ENCODE measurements around the gene NALCN.

NALCN gene

GRCh38 chr13:101401196-101401595 lies 15.1 kb downstream of the NALCN start:
- Histone ChIP-seq H3K27ac (ENCODE audit: extremely low read depth, low read depth, low read length) (no peak overlapping the region), H3K4me3 (ENCODE audit: low read depth, low read length) (no peak overlapping the region), H3K36me3 (ENCODE audit: control insufficient read depth in 2 of 2, insufficient read depth in 1 of 2, low read length in 2 of 2) (no peaks in the 10 kb centered on the region), H3K9me3 (ENCODE audit: control insufficient read depth, insufficient read depth, low read depth, low read length) (no peaks in the 10 kb centered on the region), H3K4me1 (ENCODE audit: control insufficient read depth, insufficient read depth, low read length) (no peaks in the 10 kb centered on the region)
- ChIA-PET POLR2A (no interaction called here), CTCF (no interaction called here)
- TF ChIP-seq ZNF596 (tag by site-specific recombination; IDR thresholded peaks at IDR 0.05) (no peak), ZNF354C (tag by site-specific recombination; IDR thresholded peaks at IDR 0.05; ENCODE audit: borderline replicate concordance, low read depth) (no peak), ZNF26 (tag by site-specific recombination; IDR thresholded peaks at IDR 0.05) (no peak), ZSCAN18 (tag by site-specific recombination; IDR thresholded peaks at IDR 0.05) (no peak), MEIS1 (CRISPR knock-in tag; IDR thresholded peaks at IDR 0.05; ENCODE audit: borderline replicate concordance) (no peak), ZNF624 (tag by site-specific recombination; IDR thresholded peaks at IDR 0.05) (no peak)
- TF ChIP-seq, protein P1, sequence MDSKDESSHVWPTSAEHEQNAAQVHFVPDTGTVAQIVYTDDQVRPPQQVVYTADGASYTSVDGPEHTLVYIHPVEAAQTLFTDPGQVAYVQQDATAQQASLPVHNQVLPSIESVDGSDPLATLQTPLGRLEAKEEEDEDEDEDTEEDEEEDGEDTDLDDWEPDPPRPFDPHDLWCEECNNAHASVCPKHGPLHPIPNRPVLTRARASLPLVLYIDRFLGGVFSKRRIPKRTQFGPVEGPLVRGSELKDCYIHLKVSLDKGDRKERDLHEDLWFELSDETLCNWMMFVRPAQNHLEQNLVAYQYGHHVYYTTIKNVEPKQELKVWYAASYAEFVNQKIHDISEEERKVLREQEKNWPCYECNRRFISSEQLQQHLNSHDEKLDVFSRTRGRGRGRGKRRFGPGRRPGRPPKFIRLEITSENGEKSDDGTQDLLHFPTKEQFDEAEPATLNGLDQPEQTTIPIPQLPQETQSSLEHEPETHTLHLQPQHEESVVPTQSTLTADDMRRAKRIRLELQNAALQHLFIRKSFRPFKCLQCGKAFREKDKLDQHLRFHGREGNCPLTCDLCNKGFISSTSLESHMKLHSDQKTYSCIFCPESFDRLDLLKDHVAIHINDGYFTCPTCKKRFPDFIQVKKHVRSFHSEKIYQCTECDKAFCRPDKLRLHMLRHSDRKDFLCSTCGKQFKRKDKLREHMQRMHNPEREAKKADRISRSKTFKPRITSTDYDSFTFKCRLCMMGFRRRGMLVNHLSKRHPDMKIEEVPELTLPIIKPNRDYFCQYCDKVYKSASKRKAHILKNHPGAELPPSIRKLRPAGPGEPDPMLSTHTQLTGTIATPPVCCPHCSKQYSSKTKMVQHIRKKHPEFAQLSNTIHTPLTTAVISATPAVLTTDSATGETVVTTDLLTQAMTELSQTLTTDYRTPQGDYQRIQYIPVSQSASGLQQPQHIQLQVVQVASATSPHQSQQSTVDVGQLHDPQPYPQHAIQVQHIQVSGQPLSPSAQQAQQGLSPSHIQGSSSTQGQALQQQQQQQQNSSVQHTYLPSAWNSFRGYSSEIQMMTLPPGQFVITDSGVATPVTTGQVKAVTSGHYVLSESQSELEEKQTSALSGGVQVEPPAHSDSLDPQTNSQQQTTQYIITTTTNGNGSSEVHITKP (tag by site-specific recombination; IDR thresholded peaks at IDR 0.05), result no peak
- TF ChIP-seq, protein P2, sequence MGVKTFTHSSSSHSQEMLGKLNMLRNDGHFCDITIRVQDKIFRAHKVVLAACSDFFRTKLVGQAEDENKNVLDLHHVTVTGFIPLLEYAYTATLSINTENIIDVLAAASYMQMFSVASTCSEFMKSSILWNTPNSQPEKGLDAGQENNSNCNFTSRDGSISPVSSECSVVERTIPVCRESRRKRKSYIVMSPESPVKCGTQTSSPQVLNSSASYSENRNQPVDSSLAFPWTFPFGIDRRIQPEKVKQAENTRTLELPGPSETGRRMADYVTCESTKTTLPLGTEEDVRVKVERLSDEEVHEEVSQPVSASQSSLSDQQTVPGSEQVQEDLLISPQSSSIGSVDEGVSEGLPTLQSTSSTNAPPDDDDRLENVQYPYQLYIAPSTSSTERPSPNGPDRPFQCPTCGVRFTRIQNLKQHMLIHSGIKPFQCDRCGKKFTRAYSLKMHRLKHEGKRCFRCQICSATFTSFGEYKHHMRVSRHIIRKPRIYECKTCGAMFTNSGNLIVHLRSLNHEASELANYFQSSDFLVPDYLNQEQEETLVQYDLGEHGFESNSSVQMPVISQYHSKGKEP (tag by site-specific recombination; IDR thresholded peaks at IDR 0.05), result no peak

- no peaks in the 10 kb centered on the region for H3K9me3 ChIP-seq (ENCODE audit: control insufficient read depth, insufficient read depth, low read depth, low read length)
- H3K27ac ChIP-seq (ENCODE audit: extremely low read depth, low read depth, low read length), result no peak overlapping the region
- TF ChIP-seq ZNF658 (tag by site-specific recombination; IDR thresholded peaks at IDR 0.05) (no peak), RBAK (tag by site-specific recombination; IDR thresholded peaks at IDR 0.05) (no peak), ZNF843 (tag by site-specific recombination; IDR thresholded peaks at IDR 0.05) (no peak), GFI1B (tag by site-specific recombination; IDR thresholded peaks at IDR 0.05) (no peak), SP7 (tag by site-specific recombination; IDR thresholded peaks at IDR 0.05) (no peak), ZNF629 (tag by site-specific recombination; IDR thresholded peaks at IDR 0.05) (no peak)
- POLR2A ChIA-PET, result no interaction called here
- CTCF ChIA-PET, result no interaction called here
- H3K36me3 ChIP-seq (ENCODE audit: control insufficient read depth in 2 of 2, insufficient read depth in 1 of 2, low read length in 2 of 2), result no peaks in the 10 kb centered on the region
- no peaks in the 10 kb centered on the region for H3K4me1 ChIP-seq (ENCODE audit: control insufficient read depth, insufficient read depth, low read length)
- no peak overlapping the region for H3K4me3 ChIP-seq (ENCODE audit: low read depth, low read length)
Observed at GRCh38 chr13:101399365-101399764, 16.9 kb downstream of the NALCN start.

GRCh38 chr13:101398920-101399319 lies 17.4 kb downstream of the NALCN start:
- H3K4me1 ChIP-seq (ENCODE audit: control insufficient read depth, insufficient read depth, low read length), result no peaks in the 10 kb centered on the region
- H3K27ac ChIP-seq (ENCODE audit: extremely low read depth, low read depth, low read length), result no peak overlapping the region
- H3K36me3 ChIP-seq (ENCODE audit: control insufficient read depth in 2 of 2, insufficient read depth in 1 of 2, low read length in 2 of 2), result no peaks in the 10 kb centered on the region
- ChIA-PET POLR2A (no interaction called here), CTCF (no interaction called here)
- no peaks in the 10 kb centered on the region for H3K9me3 ChIP-seq (ENCODE audit: control insufficient read depth, insufficient read depth, low read depth, low read length)
- no peak overlapping the region for H3K4me3 ChIP-seq (ENCODE audit: low read depth, low read length)
- TF ChIP-seq KLF1 (tag by site-specific recombination; IDR thresholded peaks at IDR 0.05), result no peak
- no peak for TF ChIP-seq ZNF335 (tag by site-specific recombination; conservative IDR thresholded peaks at IDR 0.05)
- TF ChIP-seq ZNF202 (tag by site-specific recombination; IDR thresholded peaks at IDR 0.05; ENCODE audit: borderline replicate concordance), result no peak
- TF ChIP-seq TSHZ1 (tag by site-specific recombination; IDR thresholded peaks at IDR 0.05; ENCODE audit: borderline replicate concordance), result no peak
- no peak for TF ChIP-seq REPIN1 (tag by site-specific recombination; IDR thresholded peaks at IDR 0.05; ENCODE audit: low read depth)
- TF ChIP-seq, protein P3, sequence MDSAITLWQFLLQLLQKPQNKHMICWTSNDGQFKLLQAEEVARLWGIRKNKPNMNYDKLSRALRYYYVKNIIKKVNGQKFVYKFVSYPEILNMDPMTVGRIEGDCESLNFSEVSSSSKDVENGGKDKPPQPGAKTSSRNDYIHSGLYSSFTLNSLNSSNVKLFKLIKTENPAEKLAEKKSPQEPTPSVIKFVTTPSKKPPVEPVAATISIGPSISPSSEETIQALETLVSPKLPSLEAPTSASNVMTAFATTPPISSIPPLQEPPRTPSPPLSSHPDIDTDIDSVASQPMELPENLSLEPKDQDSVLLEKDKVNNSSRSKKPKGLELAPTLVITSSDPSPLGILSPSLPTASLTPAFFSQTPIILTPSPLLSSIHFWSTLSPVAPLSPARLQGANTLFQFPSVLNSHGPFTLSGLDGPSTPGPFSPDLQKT (IDR thresholded peaks at IDR 0.05; ENCODE audit: borderline replicate concordance, low read depth, low read length), result no peak

Measured in HEK293 (cell line).